NCI-H460 (cell line): ENCODE data around the gene NRF1. TPM values are rescaled to one million over a fixed set of nuclear protein-coding genes. Genes with fewer than 3 reads are reported as not detected.
"Not testable (repeated sequence)": the region's sequence is repeated elsewhere in the genome, so short reads cannot be mapped to it uniquely, and the experiment has no call there.

ENCODE experiments used
- DNase-seq: peaks from one replicate; pipeline ENCODE4 v3.0.0-alpha.2; 2016; ENCODE audit warnings: low read depth; ENCODE audit errors: extremely low read depth
- total RNA-seq: library from RNA; depleted of rRNA; stranded (reverse); fragments of >200 nt; shearing (Covaris generic); gene quantifications from 2 replicates; pipeline ENCODE4 v1.2.3, GENCODE V29; 2014

NRF1 gene
- total RNA-seq, 1 experiment from 2014 or later, result 14.8 TPM

GRCh38 chr7:129605960-129606614 lies 5.4 kb upstream of the NRF1 start:
- no peak for DNase-seq

GRCh38 chr7:129606803-129607202 lies 4.7 kb upstream of the NRF1 start:
- no peak for DNase-seq

GRCh38 chr7:129607471-129608120 lies 3.9 kb upstream of the NRF1 start:
- peak; percentile 30 for DNase-seq

GRCh38 chr7:129609666-129610065 lies 1.9 kb upstream of the NRF1 start:
- DNase-seq, result no peak

GRCh38 chr7:129610709-129611245 lies 743 bp upstream of the NRF1 start:
- no peak for DNase-seq

GRCh38 chr7:129612112-129613015 lies 844 bp downstream of the NRF1 start:
- DNase-seq, result no peak

- DNase-seq, result no peak
These were observed 1.5 kb downstream of the NRF1 start for GRCh38 chr7:129613016-129613337.

- no peak for DNase-seq
These were observed 3.5 kb downstream of the NRF1 start for GRCh38 chr7:129615018-129615417.

- DNase-seq, result no peak
These were observed 5.0 kb downstream of the NRF1 start for GRCh38 chr7:129616530-129616929.

GRCh38 chr7:129617178-129617577 lies 5.7 kb downstream of the NRF1 start:
- no peak for DNase-seq

GRCh38 chr7:129617652-129618051 lies 6.1 kb downstream of the NRF1 start:
- no peak for DNase-seq

- no peak for DNase-seq
These were observed 15.4 kb downstream of the NRF1 start for GRCh38 chr7:129626896-129627295.

- no peak for DNase-seq
These were observed 18.8 kb downstream of the NRF1 start for GRCh38 chr7:129630341-129630740.

GRCh38 chr7:129634361-129635034 lies 23.0 kb downstream of the NRF1 start:
- DNase-seq, result no peak

- peak; percentile 72 for DNase-seq
These were observed 23.9 kb downstream of the NRF1 start for GRCh38 chr7:129635300-129636029.

- DNase-seq, result not testable (repeated sequence)
These were observed 24.6 kb downstream of the NRF1 start for GRCh38 chr7:129636030-129636550.

GRCh38 chr7:129636641-129637040 lies 25.1 kb downstream of the NRF1 start:
- no peak for DNase-seq

GRCh38 chr7:129640400-129640799 lies 28.9 kb downstream of the NRF1 start:
- no peak for DNase-seq

GRCh38 chr7:129642871-129643549 lies 31.5 kb downstream of the NRF1 start:
- no peak for DNase-seq
